PC-3 (cell line): Measurements from ENCODE around the gene ITGB4.

Source experiments
- EZH2 ChIP-seq: fragments of 300-600 bp; sonication (generic); IDR thresholded peaks from one replicate; pipeline ENCODE4 v1.6.1; 2017; ENCODE audit warnings: antibody characterized with exemption, mild to moderate bottlenecking, low read length; ENCODE audit not compliant: unreplicated experiment
- EZH2phosphoT487 ChIP-seq: fragments of 300-600 bp; sonication (generic); IDR thresholded peaks from 2 replicates; pipeline ENCODE4 v1.6.1; 2018; ENCODE audit warnings: mild to moderate bottlenecking, antibody characterized with exemption, low read length, borderline replicate concordance
- TF ChIP-seq, protein P1 (sequence below): fragments of 300-600 bp; sonication (generic); conservative IDR thresholded peaks from 2 replicates; pipeline ENCODE4 v1.5.1; 2017; ENCODE audit warnings: antibody characterized with exemption, low read depth, mild to moderate bottlenecking, low read length

DNA sequence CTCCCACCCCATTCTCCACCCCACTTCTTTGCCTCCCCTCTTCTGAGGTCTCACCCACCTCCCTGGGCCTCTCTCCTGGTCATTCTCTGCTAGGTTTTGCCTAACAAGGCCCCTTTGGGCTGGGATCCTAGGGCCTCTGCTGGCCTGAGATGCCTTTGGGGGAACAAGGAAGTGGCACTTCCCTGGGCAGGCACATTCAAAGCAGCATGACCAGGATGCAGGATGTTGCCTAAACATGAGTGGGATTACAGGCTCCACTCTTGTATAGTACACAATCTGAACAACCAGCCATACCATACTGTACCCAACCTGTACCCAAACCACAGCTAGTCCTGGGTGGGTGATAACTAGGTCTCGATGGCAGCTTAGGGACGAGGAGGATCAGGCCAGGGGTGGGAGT, 34.7 kb downstream of the ITGB4 start:
- TF ChIP-seq, protein P1, sequence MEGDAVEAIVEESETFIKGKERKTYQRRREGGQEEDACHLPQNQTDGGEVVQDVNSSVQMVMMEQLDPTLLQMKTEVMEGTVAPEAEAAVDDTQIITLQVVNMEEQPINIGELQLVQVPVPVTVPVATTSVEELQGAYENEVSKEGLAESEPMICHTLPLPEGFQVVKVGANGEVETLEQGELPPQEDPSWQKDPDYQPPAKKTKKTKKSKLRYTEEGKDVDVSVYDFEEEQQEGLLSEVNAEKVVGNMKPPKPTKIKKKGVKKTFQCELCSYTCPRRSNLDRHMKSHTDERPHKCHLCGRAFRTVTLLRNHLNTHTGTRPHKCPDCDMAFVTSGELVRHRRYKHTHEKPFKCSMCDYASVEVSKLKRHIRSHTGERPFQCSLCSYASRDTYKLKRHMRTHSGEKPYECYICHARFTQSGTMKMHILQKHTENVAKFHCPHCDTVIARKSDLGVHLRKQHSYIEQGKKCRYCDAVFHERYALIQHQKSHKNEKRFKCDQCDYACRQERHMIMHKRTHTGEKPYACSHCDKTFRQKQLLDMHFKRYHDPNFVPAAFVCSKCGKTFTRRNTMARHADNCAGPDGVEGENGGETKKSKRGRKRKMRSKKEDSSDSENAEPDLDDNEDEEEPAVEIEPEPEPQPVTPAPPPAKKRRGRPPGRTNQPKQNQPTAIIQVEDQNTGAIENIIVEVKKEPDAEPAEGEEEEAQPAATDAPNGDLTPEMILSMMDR: no peak
- no peak for TF ChIP-seq EZH2phosphoT487
- TF ChIP-seq EZH2: no peak
